HG03280 (cell line): ENCODE results near the gene KCNH5.
"Not testable (repeated sequence)": the region's sequence is repeated elsewhere in the genome, so short reads cannot be mapped to it uniquely, and the experiment has no call there.

Experiments used
- ATAC-seq: cut with Tn5 transposase; IDR thresholded peaks from one replicate; pipeline ENCODE4 v1.9.1; 2021; ENCODE audit warnings: mild to moderate bottlenecking, moderate library complexity; ENCODE audit not compliant: unreplicated experiment

Gene KCNH5

GRCh38 chr14:62886461-62886860 lies 158.8 kb downstream of the KCNH5 start:
- no peak for ATAC-seq

- no peak for ATAC-seq
Observed at GRCh38 chr14:62885451-62885850, 159.8 kb downstream of the KCNH5 start.

- ATAC-seq = no peak
Observed at GRCh38 chr14:62882967-62883366, 162.3 kb downstream of the KCNH5 start.

GRCh38 chr14:62866376-62866775 lies 178.9 kb downstream of the KCNH5 start:
- ATAC-seq = no peak

DNA sequence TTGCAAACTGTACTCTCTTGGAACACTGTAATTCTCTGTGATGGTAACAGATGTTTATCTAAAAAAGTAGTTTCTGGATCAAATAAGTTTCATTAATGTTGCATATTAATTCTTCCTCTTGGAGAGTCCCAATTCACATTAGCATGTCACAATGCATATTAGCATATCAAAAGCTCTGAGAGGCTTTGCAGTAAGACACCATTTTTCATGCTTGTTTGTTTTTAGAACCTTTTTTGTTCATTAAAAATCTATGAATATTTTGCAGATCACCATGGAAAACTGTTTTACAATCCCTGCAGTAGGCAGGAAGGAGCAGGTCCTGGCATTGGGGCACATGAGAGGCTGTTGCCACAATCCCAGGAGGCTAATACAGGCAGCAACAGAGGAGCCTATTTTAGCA lies 180.7 kb downstream of the KCNH5 start:
- ATAC-seq = no peak

- ATAC-seq = not testable (repeated sequence)
Observed at GRCh38 chr14:62858011-62858410, 187.2 kb downstream of the KCNH5 start.

DNA sequence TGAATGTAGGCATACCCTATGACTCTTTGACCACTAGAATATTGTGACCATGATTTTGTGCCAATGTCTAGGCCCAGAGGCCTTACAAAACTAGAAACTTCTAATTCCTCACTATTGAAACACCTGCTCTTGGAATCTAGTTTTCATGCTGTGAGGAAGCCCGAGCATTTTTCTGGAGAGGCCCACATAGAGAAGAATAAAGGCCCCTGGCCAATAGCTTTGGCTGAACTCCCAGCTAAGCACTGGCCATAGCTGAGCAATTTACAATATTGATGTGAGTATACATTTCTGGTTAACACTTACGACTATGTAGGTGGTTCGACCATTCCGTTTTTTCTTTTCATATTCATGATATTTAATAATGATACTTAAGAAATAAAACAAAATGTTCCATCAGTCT lies 190.3 kb downstream of the KCNH5 start:
- ATAC-seq = no peak

GRCh38 chr14:62847168-62847567 lies 198.1 kb downstream of the KCNH5 start:
- no peak for ATAC-seq

DNA sequence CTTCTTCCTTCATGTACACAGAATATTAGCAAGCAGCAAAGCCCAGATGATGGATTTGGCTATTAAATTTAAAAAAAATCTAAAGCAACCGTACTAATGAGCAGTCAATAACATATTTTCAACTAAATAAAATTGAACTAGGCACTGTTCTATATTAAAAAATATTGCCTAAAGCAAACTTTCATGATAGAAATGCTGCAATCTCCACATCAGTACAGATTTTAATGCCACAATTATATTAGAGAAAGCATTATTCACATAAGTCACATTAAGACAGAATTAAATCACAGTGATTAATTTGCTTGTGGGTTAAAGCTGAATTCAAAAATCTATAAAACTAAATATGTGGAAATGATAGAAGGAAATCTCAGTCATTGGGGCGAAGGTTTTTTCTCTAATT lies 200.7 kb downstream of the KCNH5 start:
- no peak for ATAC-seq

DNA sequence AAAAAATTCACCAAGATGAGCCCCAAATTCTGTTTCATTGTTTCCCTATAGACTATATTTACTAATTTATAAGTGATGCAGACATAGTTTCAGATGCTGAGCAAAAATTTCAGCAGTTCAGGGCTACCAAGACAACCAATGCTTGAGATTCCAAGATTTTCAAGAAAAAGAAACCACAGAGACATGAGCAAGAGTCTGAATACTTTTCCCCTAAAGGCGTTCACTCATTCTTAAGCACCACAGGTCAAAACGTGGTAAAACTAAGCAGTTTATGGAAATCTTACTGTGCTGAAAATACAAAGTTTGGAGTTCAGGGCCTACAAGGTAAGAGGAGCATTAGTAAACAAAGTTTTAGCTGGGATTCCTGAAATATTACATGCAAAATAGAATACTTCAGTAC lies 221.2 kb downstream of the KCNH5 start:
- no peak for ATAC-seq

DNA sequence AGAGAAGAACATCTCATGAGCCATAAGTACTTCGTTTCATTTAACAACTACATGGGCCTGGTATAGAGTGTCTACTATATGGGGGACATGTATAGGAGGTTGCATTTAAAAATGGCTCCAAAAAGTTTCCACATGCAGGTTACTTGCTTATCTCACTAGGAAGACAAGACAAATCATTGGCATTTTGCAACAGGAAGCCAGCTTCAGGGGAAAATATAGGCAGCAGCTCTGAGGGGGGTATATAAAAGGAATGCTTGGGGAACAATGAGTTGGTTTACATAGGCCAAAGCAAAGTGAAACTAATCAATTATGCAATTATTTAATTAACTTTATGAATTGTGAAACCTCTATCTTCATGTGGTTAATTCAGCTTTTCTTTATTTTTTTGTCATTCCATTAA lies 225.3 kb downstream of the KCNH5 start:
- no peak for ATAC-seq

DNA sequence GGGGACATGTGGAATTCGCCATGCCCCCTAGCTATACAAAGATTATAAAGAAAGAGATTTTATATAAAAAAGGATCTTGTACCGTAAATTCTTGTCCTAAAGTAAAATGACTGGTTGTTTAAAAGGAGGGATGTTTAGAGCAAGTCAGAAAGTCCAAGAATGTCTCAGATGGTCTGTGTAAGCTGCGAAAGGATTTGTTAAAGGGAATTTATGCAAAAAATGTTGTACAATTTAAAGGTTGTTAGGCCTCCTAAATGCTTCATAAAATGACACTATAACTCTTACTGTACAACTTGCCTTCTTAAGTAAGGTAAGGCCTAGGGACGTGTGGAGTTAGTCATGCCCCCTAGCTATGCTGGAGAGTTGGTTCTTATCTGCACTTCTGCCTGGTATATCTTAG lies 237.6 kb downstream of the KCNH5 start:
- ATAC-seq = no peak

DNA sequence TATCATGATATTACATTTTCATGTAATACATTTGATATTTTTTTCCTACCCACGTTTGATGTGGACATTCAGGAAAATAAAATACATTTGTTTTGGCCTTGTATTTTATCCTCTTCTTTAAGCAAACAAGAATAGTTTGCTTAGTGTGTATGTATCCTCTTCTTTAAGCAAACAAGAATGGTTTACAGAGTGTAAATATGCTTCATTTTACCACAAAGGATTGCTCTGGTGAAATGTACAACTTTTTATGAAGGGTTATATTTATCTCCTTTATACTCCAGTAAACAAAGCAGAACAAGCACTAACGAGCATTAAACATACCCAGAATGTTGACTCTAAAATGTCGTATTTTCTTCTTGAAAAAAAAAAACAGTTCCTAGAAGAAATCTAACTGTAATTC lies 244.7 kb downstream of the KCNH5 start:
- no peak for ATAC-seq

- ATAC-seq = no peak
Observed at GRCh38 chr14:62796431-62796830, 248.8 kb downstream of the KCNH5 start.

DNA sequence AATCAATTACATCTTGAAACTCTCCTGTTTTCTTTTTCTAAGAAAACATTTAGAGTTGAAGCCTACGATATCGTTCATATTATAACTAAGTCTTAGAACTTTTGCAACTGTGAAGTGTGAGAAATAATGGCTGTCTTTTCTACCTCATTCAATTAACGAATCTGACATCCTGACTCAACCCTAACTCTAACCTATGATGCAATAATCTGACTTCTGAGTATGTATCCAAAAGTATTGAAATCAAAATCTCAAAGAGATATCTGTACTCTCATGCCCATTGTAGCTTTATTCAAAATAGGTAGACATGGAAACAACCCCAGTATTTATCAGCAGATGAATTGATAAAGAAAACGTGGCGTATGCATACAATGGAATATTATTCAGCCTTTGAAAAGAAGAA lies 252.7 kb downstream of the KCNH5 start:
- ATAC-seq = no peak

DNA sequence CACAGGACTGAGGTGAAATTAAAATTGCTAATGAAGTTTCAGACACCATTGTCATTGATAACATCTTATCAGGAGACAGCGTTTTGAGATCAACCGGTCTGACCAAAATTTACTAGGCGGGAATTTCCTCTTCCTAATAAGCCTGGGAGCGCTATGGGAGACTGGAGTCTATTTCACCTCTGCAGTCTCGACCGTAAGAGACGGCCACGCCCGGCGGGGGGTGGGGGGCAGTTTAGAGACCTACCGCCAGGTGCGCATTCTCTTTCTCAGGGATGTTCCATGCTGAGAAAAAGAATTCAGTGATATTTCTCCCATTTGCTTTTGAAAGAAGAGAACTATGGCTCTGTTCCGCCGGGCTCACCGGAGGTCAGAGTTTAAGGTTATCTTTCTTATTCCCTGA lies 263.9 kb downstream of the KCNH5 start:
- not testable (repeated sequence) for ATAC-seq

GRCh38 chr14:62778852-62779251 lies 266.4 kb downstream of the KCNH5 start:
- ATAC-seq = no peak

GRCh38 chr14:62778310-62778709 lies 266.9 kb downstream of the KCNH5 start:
- no peak for ATAC-seq

DNA sequence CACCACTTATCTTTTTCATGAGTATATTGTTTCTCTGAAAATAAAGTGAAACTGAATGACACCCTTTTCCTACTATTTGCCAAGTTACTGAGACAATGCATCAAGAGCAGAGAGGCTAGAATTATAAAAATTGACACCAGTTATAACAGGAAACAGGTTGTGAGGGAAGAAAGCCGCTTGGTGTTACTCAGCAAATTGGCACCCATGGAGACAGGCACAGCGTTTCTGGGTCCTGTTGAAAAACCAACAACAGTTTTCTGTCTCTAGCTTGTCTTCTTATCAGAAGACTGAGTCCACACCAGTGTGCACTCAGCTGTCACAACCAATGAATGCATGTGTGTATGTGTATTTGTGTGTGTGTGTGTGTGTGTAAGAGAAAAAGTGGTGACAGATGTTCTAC lies 267.7 kb downstream of the KCNH5 start:
- no peak for ATAC-seq

- no peak for ATAC-seq
Observed at GRCh38 chr14:62776300-62776699, 269.0 kb downstream of the KCNH5 start.

DNA sequence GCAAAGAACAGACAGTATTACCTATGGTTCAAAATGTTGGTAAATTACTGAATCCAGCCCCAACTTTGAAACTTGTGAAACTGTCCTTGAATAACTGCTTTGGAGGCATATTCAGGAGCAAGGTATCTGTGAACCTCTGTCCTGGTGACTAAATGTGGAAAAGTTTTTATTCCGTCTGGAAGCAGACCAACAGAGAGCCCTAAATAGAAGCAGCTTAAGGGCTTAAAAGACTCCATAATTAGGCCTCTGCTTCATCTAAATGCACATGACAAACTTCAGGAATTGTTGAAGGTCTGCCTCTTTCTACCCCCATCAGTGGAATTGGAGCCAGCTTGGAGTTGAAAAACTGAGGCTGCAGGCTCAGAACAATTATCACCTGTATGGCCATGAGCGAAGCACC lies 276.5 kb downstream of the KCNH5 start:
- no peak for ATAC-seq

GRCh38 chr14:62763951-62764350 lies 281.3 kb downstream of the KCNH5 start:
- ATAC-seq = no peak

GRCh38 chr14:62759796-62760195 lies 285.5 kb downstream of the KCNH5 start:
- ATAC-seq = no peak

GRCh38 chr14:62746881-62747280 lies 298.4 kb downstream of the KCNH5 start:
- ATAC-seq = not testable (repeated sequence)
